PFSK-1 (cell line): ENCODE measurements around the gene GLTP.

Source experiments
- REST ChIP-seq, 2 experiments: IDR thresholded peaks; 2 replicates each; pipeline versions ENCODE4 v1.6.1 to v1.8.0; 2011 to 2012; ENCODE audit warnings: low read depth in 2 of 2, low read length in 2 of 2, control low read depth in 1 of 2, inconsistent platforms in 1 of 2, mild to moderate bottlenecking in 1 of 2, moderate library complexity in 1 of 2; ENCODE audit not compliant: insufficient read depth in 1 of 2
- TAF1 ChIP-seq: IDR thresholded peaks from 2 replicates; pipeline ENCODE4 v1.6.1; 2012; ENCODE audit warnings: low read length, control low read depth, borderline replicate concordance; ENCODE audit not compliant: insufficient read depth

- no peak for TF ChIP-seq REST (IDR thresholded peaks at IDR 0.05; ENCODE audit: insufficient read depth in 1 of 2, low read depth in 2 of 2, low read length in 2 of 2)
- no peak for TF ChIP-seq TAF1
These were observed 34.1 kb upstream of the GLTP start for GRCh38 chr12:109914461-109914860.
